Thyroid gland (tissue), 4 donors: ENCODE measurements around the gene MYL3.

Experiments
- POLR2A ChIP-seq, 2 donors: fragments of 450-650 bp; IDR thresholded peaks; one replicate each; pipeline ENCODE4 v1.6.1; 2017; ENCODE audit warnings: antibody characterized with exemption in 2 of 2, mild to moderate bottlenecking in 2 of 2, moderate library complexity in 1 of 2
- TF ChIP-seq, protein P1 (sequence below), 6 experiments: fragments of 200-600 bp in 3 of 6; fragments of 450-650 bp in 3 of 6; sonication (generic) in 3 of 6; IDR thresholded peaks; one replicate each; pipeline ENCODE4 v1.5.1; 2016 to 2019; ENCODE audit warnings: antibody characterized with exemption in 6 of 6, mild to moderate bottlenecking in 2 of 6, inconsistent platforms in 1 of 6, moderate library complexity in 1 of 6

DNA sequence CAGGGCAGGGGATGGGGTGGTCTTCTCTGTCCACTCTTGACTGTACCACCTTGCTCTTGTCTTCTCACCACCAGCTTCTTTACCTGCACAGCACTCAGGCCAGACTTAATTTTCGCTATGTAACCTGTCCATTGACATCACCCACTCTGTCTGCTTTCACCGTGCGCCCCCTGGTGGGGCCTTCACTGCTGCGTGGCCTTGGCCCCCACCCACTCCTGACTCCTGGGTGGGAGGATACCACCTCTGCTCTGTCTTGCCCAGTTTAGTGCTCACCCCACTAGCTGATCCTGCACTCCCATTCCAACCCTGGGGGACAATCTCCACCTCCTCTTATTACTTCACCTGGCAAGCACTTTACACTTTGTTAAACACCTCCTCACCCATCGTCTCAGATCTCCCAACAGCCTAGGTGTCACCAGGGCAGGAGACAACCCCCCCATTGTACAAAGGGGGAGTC lies 32.0 kb upstream of the MYL3 start:
- TF ChIP-seq, protein P1, sequence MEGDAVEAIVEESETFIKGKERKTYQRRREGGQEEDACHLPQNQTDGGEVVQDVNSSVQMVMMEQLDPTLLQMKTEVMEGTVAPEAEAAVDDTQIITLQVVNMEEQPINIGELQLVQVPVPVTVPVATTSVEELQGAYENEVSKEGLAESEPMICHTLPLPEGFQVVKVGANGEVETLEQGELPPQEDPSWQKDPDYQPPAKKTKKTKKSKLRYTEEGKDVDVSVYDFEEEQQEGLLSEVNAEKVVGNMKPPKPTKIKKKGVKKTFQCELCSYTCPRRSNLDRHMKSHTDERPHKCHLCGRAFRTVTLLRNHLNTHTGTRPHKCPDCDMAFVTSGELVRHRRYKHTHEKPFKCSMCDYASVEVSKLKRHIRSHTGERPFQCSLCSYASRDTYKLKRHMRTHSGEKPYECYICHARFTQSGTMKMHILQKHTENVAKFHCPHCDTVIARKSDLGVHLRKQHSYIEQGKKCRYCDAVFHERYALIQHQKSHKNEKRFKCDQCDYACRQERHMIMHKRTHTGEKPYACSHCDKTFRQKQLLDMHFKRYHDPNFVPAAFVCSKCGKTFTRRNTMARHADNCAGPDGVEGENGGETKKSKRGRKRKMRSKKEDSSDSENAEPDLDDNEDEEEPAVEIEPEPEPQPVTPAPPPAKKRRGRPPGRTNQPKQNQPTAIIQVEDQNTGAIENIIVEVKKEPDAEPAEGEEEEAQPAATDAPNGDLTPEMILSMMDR (IDR thresholded peaks at IDR 0.05): peak; percentile 66 to 85 (median 78)
- no peak for TF ChIP-seq POLR2A (IDR thresholded peaks at IDR 0.05)
